GM21360 (cell line): ENCODE data around the gene TPSG1.
"Not testable (repeated sequence)": the region's sequence is repeated elsewhere in the genome, so short reads cannot be mapped to it uniquely, and the experiment has no call there.

ENCODE experiments used
- ATAC-seq: cut with Tn5 transposase; IDR thresholded peaks from one replicate; pipeline ENCODE4 v1.9.1; 2021; ENCODE audit warnings: mild to moderate bottlenecking, moderate library complexity; ENCODE audit not compliant: unreplicated experiment

Gene TPSG1

GRCh38 chr16:1225051-1225451, at the start of gene TPSG1:
Gene TPSG1 (minus strand): TSS chr16:1225268. CDS start chr16:1225252, 16 bp downstream.
- no peak for ATAC-seq

GRCh38 chr16:1274767-1275166, 49.7 kb upstream of the TPSG1 start:
- ATAC-seq, result no peak

DNA sequence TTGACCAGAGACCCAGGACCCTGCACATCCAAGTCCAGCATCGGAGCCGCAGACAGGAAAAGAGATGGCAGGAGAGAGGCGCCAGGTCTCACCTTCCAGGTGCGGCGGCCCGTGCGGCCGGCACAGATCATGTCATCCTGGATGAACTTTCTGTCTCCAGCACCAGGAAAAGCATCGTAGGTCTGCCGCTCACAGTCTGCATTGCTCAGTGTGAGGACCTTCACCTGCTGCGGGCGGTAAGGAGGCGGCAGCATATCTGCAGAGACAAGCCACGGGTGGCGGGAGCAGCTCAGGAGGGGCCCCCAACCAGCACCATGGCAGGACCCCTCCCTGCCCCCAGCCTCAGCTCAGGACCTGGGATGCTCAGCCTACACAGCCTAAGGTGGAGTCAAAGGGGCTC, 48.7 kb upstream of the TPSG1 start:
- no peak for ATAC-seq

- no peak for ATAC-seq
These were observed 47.6 kb upstream of the TPSG1 start for GRCh38 chr16:1272453-1273198.

DNA sequence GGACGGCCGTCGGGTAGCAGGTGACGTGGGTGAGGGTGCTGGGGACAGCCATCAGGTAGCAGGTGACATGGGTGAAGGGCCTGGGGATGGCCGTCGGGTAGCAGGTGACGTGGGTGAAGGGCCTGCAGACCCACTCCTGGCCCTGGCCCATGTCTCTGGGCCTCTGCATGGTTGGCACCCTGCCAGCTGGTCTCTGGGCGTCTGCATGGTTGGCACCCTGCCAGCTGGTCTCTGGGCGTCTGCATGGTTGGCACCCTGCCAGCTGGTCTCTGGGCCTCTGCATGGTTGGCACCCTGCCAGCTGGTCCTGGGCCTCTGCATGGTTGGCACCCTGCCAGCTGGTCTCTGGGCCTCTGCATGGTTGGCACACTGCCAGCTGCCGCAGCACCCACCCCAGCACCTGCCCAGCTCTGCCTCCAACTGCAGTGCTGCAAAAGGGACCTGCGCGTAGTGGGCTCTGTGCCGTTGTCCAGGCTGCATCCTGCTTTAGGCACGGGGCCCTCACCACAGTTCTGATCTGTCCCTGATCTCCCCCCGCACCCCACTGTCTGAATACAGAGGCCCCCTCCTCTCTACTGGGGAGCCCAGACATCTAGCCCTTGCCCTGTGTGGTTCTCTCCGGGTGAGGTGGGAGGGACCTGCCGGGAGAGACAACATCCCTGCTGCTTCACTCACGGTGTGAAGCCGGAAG, 46.8 kb upstream of the TPSG1 start:
- not testable (repeated sequence) for ATAC-seq

DNA sequence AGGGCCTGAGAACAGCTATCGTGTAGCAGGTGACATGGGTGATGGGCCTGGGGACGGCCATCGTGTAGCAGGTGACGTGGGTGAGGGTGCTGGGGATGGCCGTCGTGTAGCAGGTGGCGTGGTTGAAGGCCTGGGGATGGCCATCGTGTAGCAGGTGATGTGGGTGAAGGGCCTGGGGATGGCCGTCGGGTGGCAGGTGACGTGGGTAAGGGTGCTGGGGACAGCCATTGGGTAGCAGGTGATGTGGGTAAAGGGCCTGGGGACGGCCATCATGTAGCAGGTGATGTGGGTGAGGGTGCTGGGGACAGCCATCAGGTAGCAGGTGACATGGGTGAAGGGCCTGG, 46.3 kb upstream of the TPSG1 start:
- no peak for ATAC-seq

DNA sequence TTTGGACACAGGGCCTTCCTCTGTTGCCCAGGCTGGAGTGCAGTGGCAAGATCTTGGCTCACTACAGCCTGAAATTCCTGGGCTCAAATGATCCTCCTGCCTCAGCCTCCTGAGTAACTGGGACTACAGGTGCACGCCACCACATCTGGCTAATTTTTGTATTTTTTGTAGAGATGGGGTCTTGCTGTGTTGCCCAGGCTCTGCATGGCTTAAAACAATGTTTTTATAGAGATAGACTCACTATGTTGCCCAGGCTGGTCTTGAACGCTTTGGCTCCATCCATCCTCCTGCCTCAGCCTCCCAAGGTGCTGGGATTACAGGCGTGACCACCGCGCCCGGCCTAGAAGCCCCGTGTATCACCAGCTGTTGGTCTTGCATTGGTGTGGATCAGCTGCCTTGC, 44.4 kb upstream of the TPSG1 start:
- not testable (repeated sequence) for ATAC-seq

DNA sequence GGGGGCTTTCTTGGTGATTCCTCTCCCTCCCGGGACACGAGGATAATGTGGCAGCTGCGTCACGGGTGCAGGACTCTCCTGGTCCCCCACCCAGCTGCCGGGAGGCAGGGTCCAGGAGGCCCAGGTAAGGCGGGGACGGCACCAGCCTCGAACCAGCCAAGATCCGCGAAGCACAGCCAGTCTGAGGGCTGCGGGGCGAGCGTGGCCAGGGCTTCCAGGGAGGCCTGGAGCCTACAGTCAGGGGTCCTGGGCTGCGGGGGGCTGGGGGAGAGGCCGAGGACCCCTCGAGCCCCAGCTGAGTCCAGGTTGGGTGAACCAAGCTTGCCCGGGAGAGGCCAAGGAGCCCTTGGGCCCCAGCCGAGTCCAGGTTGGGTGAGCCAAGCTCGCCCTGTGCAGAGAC, 40.8 kb upstream of the TPSG1 start:
- ATAC-seq, result no peak

GRCh38 chr16:1265090-1265630, 40.1 kb upstream of the TPSG1 start:
- ATAC-seq, result no peak

- no peak for ATAC-seq
These were observed 39.4 kb upstream of the TPSG1 start for GRCh38 chr16:1264345-1265089.

GRCh38 chr16:1263591-1264344, 38.7 kb upstream of the TPSG1 start:
- no peak for ATAC-seq

DNA sequence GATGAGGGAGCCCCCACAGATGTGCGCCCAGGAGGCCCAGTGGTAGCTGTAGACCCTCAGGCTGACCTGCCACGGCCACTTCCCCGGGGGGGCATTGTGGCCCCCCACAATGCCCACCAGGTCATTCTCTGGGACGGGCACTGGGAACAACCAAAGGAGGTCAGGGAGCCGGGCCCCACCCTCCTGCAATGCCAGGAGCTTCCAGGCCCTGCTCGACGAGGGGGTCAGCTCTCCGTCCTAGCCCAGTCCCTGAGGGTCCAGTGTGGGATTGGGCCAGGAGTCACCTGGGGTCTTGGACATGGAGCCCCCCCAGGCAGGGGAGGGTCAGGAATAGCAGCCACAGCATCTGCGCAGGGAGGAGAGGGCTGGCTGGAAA, 37.8 kb upstream of the TPSG1 start:
- ATAC-seq, result no peak

DNA sequence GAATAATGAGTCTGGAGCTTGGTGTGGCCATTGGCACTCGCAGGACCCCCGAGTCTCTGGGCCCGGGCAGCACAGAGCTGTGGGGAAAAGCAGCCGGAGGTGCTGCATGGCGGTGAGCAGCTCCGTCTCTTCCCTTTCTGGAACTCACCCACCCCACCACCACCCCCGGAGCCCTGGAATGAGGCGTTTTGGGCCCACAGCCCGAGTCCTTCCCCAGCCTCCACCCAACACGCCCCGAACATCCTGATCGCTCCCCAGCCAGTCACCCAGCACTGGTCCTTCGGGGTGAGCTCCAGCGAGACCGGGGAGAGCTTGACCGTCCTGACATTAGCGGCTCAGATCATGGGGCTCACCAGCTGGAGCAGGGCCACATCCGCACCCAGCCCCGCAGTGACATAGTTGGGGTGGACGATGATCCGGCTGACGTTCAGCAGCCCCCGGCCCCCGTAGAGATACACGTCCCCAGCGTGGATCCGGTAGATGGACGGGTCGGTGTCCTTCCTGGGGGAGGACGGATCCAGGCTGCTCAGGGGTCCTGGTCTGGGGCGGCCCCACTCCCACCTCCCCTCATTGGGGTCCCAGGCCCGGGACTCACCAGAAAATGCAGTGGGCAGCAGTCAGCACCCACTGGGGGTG, 37.3 kb upstream of the TPSG1 start:
- ATAC-seq, result no peak

DNA sequence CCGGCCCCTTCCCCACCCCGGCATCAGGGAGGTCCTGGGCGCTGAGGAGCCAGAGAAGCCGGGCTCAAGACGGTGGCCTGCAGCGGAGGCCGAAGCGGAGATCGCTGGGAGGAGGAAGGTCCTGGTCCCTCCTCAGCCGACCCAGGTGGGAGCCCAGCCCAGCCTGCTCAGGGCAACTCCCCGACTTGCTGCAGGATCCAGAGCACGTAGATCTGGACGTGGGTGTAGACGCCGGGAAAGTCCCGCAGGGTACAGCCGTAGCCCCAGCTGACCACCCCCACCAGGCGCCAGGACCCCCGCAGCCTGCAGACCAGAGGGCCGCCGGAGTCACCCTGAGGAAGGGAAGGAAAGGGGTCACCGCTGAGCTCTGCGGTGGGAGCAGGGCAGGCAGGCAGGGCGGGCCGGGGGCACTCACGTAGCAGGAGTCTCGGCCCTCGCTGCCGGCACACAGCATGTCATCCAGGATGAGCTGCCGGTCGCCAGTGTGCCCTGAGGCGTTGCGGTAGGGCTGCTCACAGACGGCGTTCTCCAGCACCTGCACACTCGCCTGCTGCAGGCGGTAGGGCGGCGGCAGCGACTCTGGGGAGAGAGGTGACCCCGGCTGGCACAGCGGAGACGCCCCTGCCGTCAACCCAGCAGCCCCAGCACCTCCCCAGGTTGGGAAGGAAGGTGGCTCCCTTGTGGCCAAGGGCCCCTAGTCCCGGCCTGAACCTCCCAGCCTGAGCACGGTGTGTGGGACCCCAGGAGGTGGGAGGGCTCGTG, 36.2 kb upstream of the TPSG1 start:
- no peak for ATAC-seq

GRCh38 chr16:1260101-1260680, 35.1 kb upstream of the TPSG1 start:
- no peak for ATAC-seq

GRCh38 chr16:1259760-1260068, 34.6 kb upstream of the TPSG1 start:
- no peak for ATAC-seq

DNA sequence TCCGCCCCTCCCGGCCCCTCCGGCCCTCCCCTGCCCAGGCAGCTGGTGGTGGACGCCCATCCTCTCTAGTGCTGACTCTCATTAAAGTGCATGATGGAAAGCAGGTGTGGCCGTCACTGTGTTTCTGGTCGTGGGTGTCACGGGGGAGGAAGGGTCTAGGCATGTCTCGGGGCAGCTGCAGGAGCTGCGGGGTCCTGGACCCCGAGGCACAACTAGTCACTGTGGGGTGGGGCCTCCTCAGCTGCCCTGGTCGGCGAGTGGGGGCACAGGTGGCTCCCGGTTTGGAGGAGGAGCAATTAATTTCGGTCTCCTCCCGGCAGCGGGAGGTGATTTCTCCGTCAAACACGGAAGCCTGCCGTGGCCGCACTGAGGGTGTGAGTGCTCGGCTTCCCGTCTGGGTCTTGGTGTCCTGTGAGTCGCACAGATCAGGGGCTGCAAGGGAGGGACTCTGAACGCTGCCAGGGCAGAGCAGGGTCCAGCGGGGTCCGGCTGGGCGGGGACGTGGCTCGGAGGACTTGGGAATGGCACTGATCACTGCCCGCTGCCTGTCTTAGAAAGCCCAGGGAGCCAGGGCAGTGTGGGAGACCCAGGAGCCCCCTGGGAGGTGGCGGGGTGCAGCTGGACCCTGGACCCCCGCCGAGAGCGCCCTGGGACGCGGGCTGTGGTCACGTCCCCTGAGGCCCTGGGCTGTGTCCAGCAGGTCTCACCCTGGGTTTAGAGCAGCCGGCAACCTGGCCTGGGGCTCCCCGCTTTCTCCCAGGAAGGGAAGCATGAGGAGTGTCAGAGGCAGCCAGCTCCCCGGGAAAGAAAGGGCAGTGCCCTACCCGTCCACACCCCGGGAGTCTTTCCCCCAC, 34.1 kb upstream of the TPSG1 start:
- ATAC-seq, result no peak

GRCh38 chr16:1258225-1258600, 33.1 kb upstream of the TPSG1 start:
- ATAC-seq, result no peak
